ENCODE results near the gene GRIK4. TPM values are rescaled to one million over a fixed set of nuclear protein-coding genes. Genes with fewer than 3 reads are reported as not detected.

The GRIK4 gene
- total RNA-seq, 2 experiments from 2014 or later, result not detected

- POLR2A ChIA-PET, result no interaction called here
- Mint-ChIP-seq H3K36me3 (ENCODE audit: low read depth) (no peaks in the 10 kb centered on the region), H3K4me3 (no peak overlapping the region), H3K27ac (no peak overlapping the region), H3K9me3 (ENCODE audit: low read depth) (no peaks in the 10 kb centered on the region), H3K27me3 (peaks cover 4% of the 10 kb centered on the region), H3K4me1 (peaks cover 14% of the 10 kb centered on the region)
- DNase-seq (no peak), ATAC-seq (no peak)
- intact Hi-C loops (cut with DNase I, micrococcal nuclease), result no loop called here
- CTCF ChIA-PET, result interaction anchor here (0.6 kb wide), 1 partner anchor 71 kb away, joined by 3 read pairs; no protein-coding TSS in a partner anchor
These were observed 447.6 kb downstream of the GRIK4 start for GRCh38 chr11:120959189-120959588.

- H3K27me3 Mint-ChIP-seq, result peaks cover 4% of the 10 kb centered on the region
- CTCF ChIA-PET, result interaction anchor here (1.5 kb wide), 1 partner anchor 8 kb away, joined by 4 read pairs; no protein-coding TSS in a partner anchor
- ATAC-seq (no peak), DNase-seq (no peak)
- H3K27ac Mint-ChIP-seq, result no peak overlapping the region
- H3K36me3 Mint-ChIP-seq (ENCODE audit: low read depth), result no peaks in the 10 kb centered on the region
- H3K9me3 Mint-ChIP-seq (ENCODE audit: low read depth), result no peaks in the 10 kb centered on the region
- intact Hi-C loops (cut with DNase I, micrococcal nuclease), result no loop called here
- H3K4me1 Mint-ChIP-seq, result no peaks in the 10 kb centered on the region
- POLR2A ChIA-PET, result no interaction called here
- H3K4me3 Mint-ChIP-seq, result no peak overlapping the region
These were observed 453.3 kb downstream of the GRIK4 start for GRCh38 chr11:120964857-120965256.

- no peaks in the 10 kb centered on the region for H3K4me1 Mint-ChIP-seq
- no peak for ATAC-seq
These were observed 455.3 kb downstream of the GRIK4 start for GRCh38 chr11:120966840-120967239.

GRCh38 chr11:120969993-120970392 is 458.4 kb downstream of the GRIK4 start:
- ChIA-PET CTCF (interaction anchor here (1.1 kb wide), 1 partner anchor 43 kb away, joined by 3 read pairs; no protein-coding TSS in a partner anchor), POLR2A (no interaction called here)
- no peaks in the 10 kb centered on the region for H3K9me3 Mint-ChIP-seq (ENCODE audit: low read depth)
- no peak overlapping the region for H3K4me3 Mint-ChIP-seq
- no peak overlapping the region for H3K27ac Mint-ChIP-seq
- no peak for DNase-seq
- H3K36me3 Mint-ChIP-seq (ENCODE audit: low read depth), result no peaks in the 10 kb centered on the region
- H3K4me1 Mint-ChIP-seq, result no peaks in the 10 kb centered on the region
- intact Hi-C loops (cut with DNase I, micrococcal nuclease), result no loop called here
- ATAC-seq, result no peak
- H3K27me3 Mint-ChIP-seq, result peaks cover 11% of the 10 kb centered on the region

More at GRCh38 chr11:120966840-120967239, 455.3 kb downstream of the GRIK4 start:
- Mint-ChIP-seq H3K4me3 (no peak overlapping the region), H3K9me3 (ENCODE audit: low read depth) (no peaks in the 10 kb centered on the region), H3K27me3 (peaks cover 8% of the 10 kb centered on the region), H3K36me3 (ENCODE audit: low read depth) (no peaks in the 10 kb centered on the region), H3K27ac (no peak overlapping the region)
- CTCF ChIA-PET, result interaction anchor here (0.7 kb wide), 1 partner anchor 228 kb away, joined by 3 read pairs; no protein-coding TSS in a partner anchor
- DNase-seq, result no peak
- POLR2A ChIA-PET, result no interaction called here
- intact Hi-C loops (cut with DNase I, micrococcal nuclease), result no loop called here

GRCh38 chr11:120971825-120972224 is 460.3 kb downstream of the GRIK4 start:
- peaks cover 15% of the 10 kb centered on the region for H3K27me3 Mint-ChIP-seq
- H3K4me3 Mint-ChIP-seq, result no peak overlapping the region
- POLR2A ChIA-PET, result no interaction called here
- ATAC-seq (no peak), DNase-seq (no peak)
- intact Hi-C loops (cut with DNase I, micrococcal nuclease), result no loop called here
- H3K9me3 Mint-ChIP-seq (ENCODE audit: low read depth), result no peaks in the 10 kb centered on the region
- no peaks in the 10 kb centered on the region for H3K4me1 Mint-ChIP-seq
- CTCF ChIA-PET, result no interaction called here
- no peak overlapping the region for H3K27ac Mint-ChIP-seq
- H3K36me3 Mint-ChIP-seq (ENCODE audit: low read depth), result no peaks in the 10 kb centered on the region

GRCh38 chr11:120972621-120973020 is 461.1 kb downstream of the GRIK4 start:
- no peaks in the 10 kb centered on the region for H3K9me3 Mint-ChIP-seq (ENCODE audit: low read depth)
- ATAC-seq, result no peak
- no peak overlapping the region for H3K4me3 Mint-ChIP-seq
- H3K27ac Mint-ChIP-seq, result no peak overlapping the region
- peaks cover 22% of the 10 kb centered on the region for H3K27me3 Mint-ChIP-seq
- intact Hi-C loops (cut with DNase I, micrococcal nuclease), result no loop called here
- no peak for DNase-seq
- no peaks in the 10 kb centered on the region for H3K4me1 Mint-ChIP-seq
- H3K36me3 Mint-ChIP-seq (ENCODE audit: low read depth), result no peaks in the 10 kb centered on the region
- ChIA-PET POLR2A (no interaction called here), CTCF (no interaction called here)

GRCh38 chr11:120973501-120973900 is 462.0 kb downstream of the GRIK4 start:
- ChIA-PET CTCF (no interaction called here), POLR2A (interaction anchor here (0.6 kb wide), 1 partner anchor 523 kb away, joined by 7 read pairs; no protein-coding TSS in a partner anchor)
- H3K4me3 Mint-ChIP-seq, result no peak overlapping the region
- H3K9me3 Mint-ChIP-seq (ENCODE audit: low read depth), result no peaks in the 10 kb centered on the region
- no peaks in the 10 kb centered on the region for H3K36me3 Mint-ChIP-seq (ENCODE audit: low read depth)
- DNase-seq (no peak), ATAC-seq (no peak)
- no peak overlapping the region for H3K27ac Mint-ChIP-seq
- intact Hi-C loops (cut with DNase I, micrococcal nuclease), result no loop called here
- no peaks in the 10 kb centered on the region for H3K4me1 Mint-ChIP-seq
- H3K27me3 Mint-ChIP-seq, result peaks cover 23% of the 10 kb centered on the region

GRCh38 chr11:120974466-120974865 is 462.9 kb downstream of the GRIK4 start:
- ChIA-PET CTCF (no interaction called here), POLR2A (no interaction called here)
- H3K27ac Mint-ChIP-seq, result no peak overlapping the region
- intact Hi-C loops (cut with DNase I, micrococcal nuclease), result no loop called here
- H3K9me3 Mint-ChIP-seq (ENCODE audit: low read depth), result no peaks in the 10 kb centered on the region
- DNase-seq (no peak), ATAC-seq (no peak)
- H3K4me1 Mint-ChIP-seq, result no peaks in the 10 kb centered on the region
- peaks cover 25% of the 10 kb centered on the region for H3K27me3 Mint-ChIP-seq
- no peaks in the 10 kb centered on the region for H3K36me3 Mint-ChIP-seq (ENCODE audit: low read depth)
- no peak overlapping the region for H3K4me3 Mint-ChIP-seq

- ATAC-seq, result no peak
- no peaks in the 10 kb centered on the region for H3K36me3 Mint-ChIP-seq (ENCODE audit: low read depth)
- CTCF ChIA-PET, result no interaction called here
These were observed 463.4 kb downstream of the GRIK4 start for GRCh38 chr11:120974965-120975364.

GRCh38 chr11:120977266-120978137 is 466.0 kb downstream of the GRIK4 start:
- Mint-ChIP-seq H3K36me3 (ENCODE audit: low read depth) (no peaks in the 10 kb centered on the region), H3K9me3 (ENCODE audit: low read depth) (no peaks in the 10 kb centered on the region), H3K4me3 (no peak overlapping the region), H3K4me1 (no peaks in the 10 kb centered on the region), H3K27me3 (peaks cover 22% of the 10 kb centered on the region), H3K27ac (no peak overlapping the region)
- ATAC-seq (no peak), DNase-seq (no peak)
- CTCF ChIA-PET, result interaction anchor here (0.6 to 1.4 kb wide), 3 partner anchors 10 to 607 kb away, joined by 3 to 4 read pairs (median 3); no protein-coding TSS in a partner anchor
- intact Hi-C loops (cut with DNase I, micrococcal nuclease), result no loop called here
- POLR2A ChIA-PET, result no interaction called here

More at GRCh38 chr11:120974965-120975364, 463.4 kb downstream of the GRIK4 start:
- intact Hi-C loops (cut with DNase I, micrococcal nuclease), result no loop called here
- no peak overlapping the region for H3K27ac Mint-ChIP-seq
- H3K4me3 Mint-ChIP-seq, result no peak overlapping the region
- no peaks in the 10 kb centered on the region for H3K9me3 Mint-ChIP-seq (ENCODE audit: low read depth)
- DNase-seq, result no peak
- peaks cover 26% of the 10 kb centered on the region for H3K27me3 Mint-ChIP-seq
- POLR2A ChIA-PET, result no interaction called here
- no peaks in the 10 kb centered on the region for H3K4me1 Mint-ChIP-seq

GRCh38 chr11:120978701-120979100 is 467.2 kb downstream of the GRIK4 start:
- H3K4me3 Mint-ChIP-seq, result no peak overlapping the region
- no peaks in the 10 kb centered on the region for H3K36me3 Mint-ChIP-seq (ENCODE audit: low read depth)
- H3K27ac Mint-ChIP-seq, result no peak overlapping the region
- CTCF ChIA-PET, result interaction anchor here (1.0 kb wide), 1 partner anchor 9 kb away, joined by 3 read pairs; no protein-coding TSS in a partner anchor
- DNase-seq (no peak), ATAC-seq (no peak)
- no peaks in the 10 kb centered on the region for H3K9me3 Mint-ChIP-seq (ENCODE audit: low read depth)
- H3K4me1 Mint-ChIP-seq, result no peaks in the 10 kb centered on the region
- intact Hi-C loops (cut with DNase I, micrococcal nuclease), result no loop called here
- POLR2A ChIA-PET, result no interaction called here
- peaks cover 25% of the 10 kb centered on the region for H3K27me3 Mint-ChIP-seq

Measured in activated CD4-positive, alpha-beta T cell treated with anti-CD3 and anti-CD28 coated beads for 36 hours (primary cell).